Esophagus squamous epithelium (tissue), 5 donors: ENCODE measurements around the gene SCGB3A2. TPM values are rescaled to one million over a fixed set of nuclear protein-coding genes. Genes with fewer than 3 reads are reported as not detected.

Experiments used
- DNase-seq: peaks from one replicate; lab custom pipeline; 2025; lab: John Stamatoyannopoulos, UW
- H3K27ac ChIP-seq, 4 donors: fragments of 200-600 bp; sonication (generic); one replicate each; pipeline ENCODE4 v1.5.1; 2016 to 2019; ENCODE audit warnings: mild to moderate bottlenecking in 1 of 4
- H3K27me3 ChIP-seq, 4 donors: fragments of 200-600 bp; sonication (generic); 1 replicate in 3 of 4; 2 replicates in 1 of 4; pipeline versions ENCODE4 v1.5.1 to v1.6.0; 2017 to 2021; ENCODE audit warnings: antibody characterized with exemption in 1 of 4
- H3K36me3 ChIP-seq, 3 donors: fragments of 200-600 bp; sonication (generic); one replicate each; pipeline ENCODE4 v1.5.1; 2016 to 2019
- H3K4me1 ChIP-seq, 3 donors: fragments of 200-600 bp; sonication (generic); one replicate each; pipeline ENCODE4 v1.5.1; 2017 to 2019
- H3K4me3 ChIP-seq, 4 donors: fragments of 200-600 bp; sonication (generic); 1 replicate in 3 of 4; 2 replicates in 1 of 4; pipeline ENCODE4 v1.5.1; 2016 to 2019; ENCODE audit warnings: mild to moderate bottlenecking in 2 of 4, moderate library complexity in 1 of 4
- H3K9me3 ChIP-seq, 3 donors: fragments of 200-600 bp; sonication (generic); one replicate each; pipeline ENCODE4 v1.5.1; 2016 to 2019
- CTCF ChIP-seq, 6 experiments: fragments of 450-650 bp in 4 of 6; fragments of 200-600 bp in 2 of 6; sonication (generic) in 2 of 6; IDR thresholded peaks; one replicate each; pipeline ENCODE4 v1.5.1; 2016 to 2019; ENCODE audit warnings: antibody characterized with exemption in 6 of 6, mild to moderate bottlenecking in 4 of 6, moderate library complexity in 4 of 6
- POLR2A ChIP-seq, 4 donors: fragments of 450-650 bp; IDR thresholded peaks; one replicate each; pipeline ENCODE4 v1.6.1; 2017; ENCODE audit warnings: antibody characterized with exemption in 4 of 4, mild to moderate bottlenecking in 4 of 4, moderate library complexity in 3 of 4
- WGBS, 2 donors: methylation state at CpG; one replicate each; pipeline ENCODE4 v1.1.5; 2018; 5-methylcytosine and 5-hydroxymethylcytosine counted together
- intact Hi-C: fragments of 100-400 bp; cut with DNase I; formaldehyde crosslinking; loops from one replicate; pipeline ENCODE4 v1.15.0; 2022
- total RNA-seq, 4 donors: library from RNA; depleted of rRNA; stranded (reverse); fragments of >200 nt; gene quantifications; one replicate each; pipeline ENCODE4 v1.1.0, GENCODE V29; 2016
- donor health status: DM: yes; HTN: yes; CAD: no.

SCGB3A2 gene
- total RNA-seq = not detected

GRCh38 chr5:147878066-147878759 lies at the start of gene SCGB3A2:
Gene SCGB3A2 (plus strand): TSS chr5:147878711. CDS start chr5:147878804, 93 bp downstream.
- Histone ChIP-seq H3K4me1 (no peaks in the 10 kb centered on the region), H3K4me3 (no peak within 1 kb of the TSS), H3K9me3 (no peaks in the 10 kb centered on the region), H3K36me3 (no peaks in the 10 kb centered on the region), H3K27ac (no peak within 1 kb of the TSS), H3K27me3 (peaks cover 0 to 4% (median 0%) of the 10 kb centered on the region in 4 donors)
- TF ChIP-seq CTCF (IDR thresholded peaks at IDR 0.05) (no peak), POLR2A (IDR thresholded peaks at IDR 0.05) (no peak)
- 65 to 71% methylated on average over 2 of the region's 2 CpGs for WGBS, 2 donors
- intact Hi-C loops = no loop called here
- DNase-seq = no peak

- intact Hi-C loops = no loop called here
Measured at GRCh38 chr5:147830035-147830434, 48.5 kb upstream of the SCGB3A2 start.

GRCh38 chr5:147831465-147831864 lies 47.0 kb upstream of the SCGB3A2 start, which contains the start of gene SPINK1:
Gene SPINK1 (minus strand): TSS chr5:147831671. CDS start chr5:147831577, 94 bp downstream.
- Histone ChIP-seq H3K4me1 (no peaks in the 10 kb centered on the region), H3K27me3 (no peaks in the 10 kb centered on the region), H3K36me3 (no peaks in the 10 kb centered on the region), H3K4me3 (no peak within 1 kb of the TSS), H3K27ac (no peak within 1 kb of the TSS), H3K9me3 (no peaks in the 10 kb centered on the region)
- intact Hi-C loops = no loop called here
- no peak for DNase-seq
- TF ChIP-seq CTCF (IDR thresholded peaks at IDR 0.05) (no peak), POLR2A (IDR thresholded peaks at IDR 0.05) (no peak)
- 79 to 93% methylated on average over 3 of the region's 3 CpGs for WGBS, 2 donors

More at GRCh38 chr5:147830035-147830434, 48.5 kb upstream of the SCGB3A2 start:
- no peaks in the 10 kb centered on the region for H3K27me3 ChIP-seq
- no peak overlapping the region for H3K4me3 ChIP-seq
- TF ChIP-seq CTCF (IDR thresholded peaks at IDR 0.05) = no peak
- no peak for TF ChIP-seq POLR2A (IDR thresholded peaks at IDR 0.05)
- no peaks in the 10 kb centered on the region for H3K4me1 ChIP-seq
- no peaks in the 10 kb centered on the region for H3K36me3 ChIP-seq
- DNase-seq = no peak
- H3K27ac ChIP-seq = no peak overlapping the region
- no peaks in the 10 kb centered on the region for H3K9me3 ChIP-seq

- WGBS, 2 donors = 74 to 75% methylated on average over 1 of the region's 1 CpG
- DNase-seq = no peak
- Histone ChIP-seq H3K4me1 (no peaks in the 10 kb centered on the region), H3K9me3 (no peaks in the 10 kb centered on the region), H3K4me3 (no peak overlapping the region), H3K36me3 (no peaks in the 10 kb centered on the region), H3K27ac (no peak overlapping the region), H3K27me3 (no peaks in the 10 kb centered on the region)
- TF ChIP-seq POLR2A (IDR thresholded peaks at IDR 0.05) (no peak), CTCF (IDR thresholded peaks at IDR 0.05) (no peak)
- intact Hi-C loops = no loop called here
Measured at GRCh38 chr5:147832541-147832940, 46.0 kb upstream of the SCGB3A2 start.

- intact Hi-C loops = no loop called here
- H3K9me3 ChIP-seq = no peaks in the 10 kb centered on the region
Measured at GRCh38 chr5:147835386-147835798, 43.1 kb upstream of the SCGB3A2 start.

More at GRCh38 chr5:147835386-147835798, 43.1 kb upstream of the SCGB3A2 start:
- no peak overlapping the region for H3K27ac ChIP-seq
- DNase-seq = no peak
- 13 to 22% methylated on average over 2 of the region's 2 CpGs for WGBS, 2 donors
- H3K36me3 ChIP-seq = no peaks in the 10 kb centered on the region
- H3K4me3 ChIP-seq = no peak overlapping the region
- H3K27me3 ChIP-seq = peaks cover 0 to 3% (median 0%) of the 10 kb centered on the region in 4 donors
- no peaks in the 10 kb centered on the region for H3K4me1 ChIP-seq
- TF ChIP-seq CTCF (IDR thresholded peaks at IDR 0.05) = no peak
- no peak for TF ChIP-seq POLR2A (IDR thresholded peaks at IDR 0.05)
